ENCODE data around the gene FARS2. TPM values are rescaled to one million over a fixed set of nuclear protein-coding genes. Genes with fewer than 3 reads are reported as not detected.

FARS2 gene
- total and polyA plus RNA-seq, 4 experiments from 2014 or later = 15.6 to 48.4 (median 24.3) TPM

GRCh38 chr6:5331845-5332442, 70.6 kb downstream of the FARS2 start:
- Mint-ChIP-seq H3K27ac (no peak overlapping the region), H3K36me3 (peaks cover 7 to 12% of the 10 kb centered on the region in 2 donors), H3K9me3 (no peaks in the 10 kb centered on the region), H3K4me3 (no peak overlapping the region), H3K27me3 (no peaks in the 10 kb centered on the region), H3K4me1 (peaks cover 12 to 25% (median 18%) of the 10 kb centered on the region in 4 donors)
- H3K4me3 ChIP-seq (ENCODE audit: low read length in 2 of 2) = no peak overlapping the region
- H3K27me3 ChIP-seq (ENCODE audit: insufficient read depth, low read length) = no peaks in the 10 kb centered on the region
- H3K4me1 ChIP-seq (ENCODE audit: insufficient read depth, low read length) = peaks cover 3% of the 10 kb centered on the region
- H3K27ac ChIP-seq (ENCODE audit: low read depth, low read length) = no peak overlapping the region
- ChIA-PET CTCF (ENCODE audit: partially characterized antibody) (no interaction called here), POLR2A (ENCODE audit: partially characterized antibody) (no interaction called here)
- no peaks in the 10 kb centered on the region for H3K36me3 ChIP-seq (ENCODE audit: insufficient read depth, low read length)
- no peaks in the 10 kb centered on the region for H3K9me3 ChIP-seq (ENCODE audit: control insufficient read depth in 1 of 2, low read length in 2 of 2)
- intact Hi-C loops (cut with micrococcal nuclease) = no loop called here
- DNase-seq = no peak

DNA sequence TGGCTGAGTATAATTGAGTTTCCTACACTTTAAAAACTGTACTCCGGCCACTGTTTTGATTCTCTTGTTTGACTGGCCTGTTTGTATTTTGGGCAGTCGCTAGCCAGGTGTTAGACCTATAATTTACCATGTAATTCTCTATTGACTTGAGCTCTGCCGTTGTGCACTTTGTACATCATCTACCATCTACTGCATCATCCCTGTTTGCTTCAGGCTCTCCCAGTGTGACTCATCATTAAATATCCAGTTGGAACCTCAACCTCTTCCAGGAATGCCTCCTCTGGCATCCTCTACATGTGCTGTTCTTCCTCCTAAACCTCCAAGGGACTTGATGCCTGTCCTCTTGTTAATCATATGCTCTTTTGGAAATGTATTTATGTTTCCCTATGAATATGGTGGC, 72.3 kb downstream of the FARS2 start:
- Mint-ChIP-seq H3K27me3 (no peaks in the 10 kb centered on the region), H3K4me3 (no peak overlapping the region), H3K27ac (no peak overlapping the region), H3K9me3 (no peaks in the 10 kb centered on the region), H3K36me3 (peaks cover 0 to 4% of the 10 kb centered on the region in 2 donors), H3K4me1 (peaks cover 22 to 35% (median 30%) of the 10 kb centered on the region in 4 donors)
- no peaks in the 10 kb centered on the region for H3K36me3 ChIP-seq (ENCODE audit: insufficient read depth, low read length)
- H3K4me3 ChIP-seq (ENCODE audit: low read length in 2 of 2) = no peak overlapping the region
- H3K27me3 ChIP-seq (ENCODE audit: insufficient read depth, low read length) = no peaks in the 10 kb centered on the region
- POLR2A ChIA-PET (ENCODE audit: partially characterized antibody) = no interaction called here
- CTCF ChIA-PET (ENCODE audit: partially characterized antibody) = no interaction called here
- intact Hi-C loops (cut with micrococcal nuclease) = no loop called here
- no peak overlapping the region for H3K27ac ChIP-seq (ENCODE audit: low read depth, low read length)
- no peaks in the 10 kb centered on the region for H3K9me3 ChIP-seq (ENCODE audit: control insufficient read depth in 1 of 2, low read length in 2 of 2)
- peaks cover 10% of the 10 kb centered on the region for H3K4me1 ChIP-seq (ENCODE audit: insufficient read depth, low read length)
- no peak for DNase-seq

- no peak for DNase-seq
- Mint-ChIP-seq H3K36me3 (peaks cover 0 to 4% of the 10 kb centered on the region in 2 donors), H3K4me1 (peaks cover 23 to 36% (median 32%) of the 10 kb centered on the region in 4 donors), H3K4me3 (no peak overlapping the region), H3K9me3 (no peaks in the 10 kb centered on the region), H3K27ac (peak overlapping the region in 1 of 7 donors; percentile 48), H3K27me3 (no peaks in the 10 kb centered on the region)
- Histone ChIP-seq H3K27me3 (ENCODE audit: insufficient read depth, low read length) (no peaks in the 10 kb centered on the region), H3K4me3 (ENCODE audit: low read length in 2 of 2) (no peak overlapping the region), H3K36me3 (ENCODE audit: insufficient read depth, low read length) (no peaks in the 10 kb centered on the region), H3K27ac (ENCODE audit: low read depth, low read length) (no peak overlapping the region), H3K4me1 (ENCODE audit: insufficient read depth, low read length) (peaks cover 10% of the 10 kb centered on the region), H3K9me3 (ENCODE audit: control insufficient read depth in 1 of 2, low read length in 2 of 2) (no peaks in the 10 kb centered on the region)
- ChIA-PET POLR2A (ENCODE audit: partially characterized antibody) (interaction anchor here (0.7 kb wide), 1 partner anchor 21 kb away, joined by 3 read pairs; no protein-coding TSS in a partner anchor), CTCF (ENCODE audit: partially characterized antibody) (no interaction called here)
- intact Hi-C loops (cut with micrococcal nuclease) = no loop called here
Measured at GRCh38 chr6:5334341-5334740, 73.0 kb downstream of the FARS2 start.

- CTCF ChIA-PET (ENCODE audit: partially characterized antibody) = no interaction called here
- H3K4me3 Mint-ChIP-seq = no peak overlapping the region
- Histone ChIP-seq H3K4me1 (ENCODE audit: insufficient read depth, low read length) (peaks cover 10% of the 10 kb centered on the region), H3K27ac (ENCODE audit: low read depth, low read length) (no peak overlapping the region), H3K4me3 (ENCODE audit: low read length in 2 of 2) (no peak overlapping the region), H3K9me3 (ENCODE audit: control insufficient read depth in 1 of 2, low read length in 2 of 2) (no peaks in the 10 kb centered on the region), H3K27me3 (ENCODE audit: insufficient read depth, low read length) (no peaks in the 10 kb centered on the region), H3K36me3 (ENCODE audit: insufficient read depth, low read length) (no peaks in the 10 kb centered on the region)
- H3K4me1 Mint-ChIP-seq = peaks cover 23 to 39% (median 36%) of the 10 kb centered on the region in 4 donors
- no peak for DNase-seq
- POLR2A ChIA-PET (ENCODE audit: partially characterized antibody) = interaction anchor here (0.7 kb wide), 1 partner anchor 22 kb away, joined by 3 read pairs; no protein-coding TSS in a partner anchor
- intact Hi-C loops (cut with micrococcal nuclease) = no loop called here
- no peaks in the 10 kb centered on the region for H3K9me3 Mint-ChIP-seq
- no peak overlapping the region for H3K27ac Mint-ChIP-seq
- no peaks in the 10 kb centered on the region for H3K27me3 Mint-ChIP-seq
- H3K36me3 Mint-ChIP-seq = peaks cover 0 to 4% of the 10 kb centered on the region in 2 donors
Measured at GRCh38 chr6:5335020-5335419, 73.7 kb downstream of the FARS2 start.

- no peaks in the 10 kb centered on the region for H3K27me3 Mint-ChIP-seq
- no peak overlapping the region for H3K4me3 Mint-ChIP-seq
- H3K9me3 Mint-ChIP-seq = no peaks in the 10 kb centered on the region
- peaks cover 0 to 3% of the 10 kb centered on the region in 2 donors for H3K36me3 Mint-ChIP-seq
- H3K4me1 Mint-ChIP-seq = peaks cover 23 to 47% (median 35%) of the 10 kb centered on the region in 4 donors
- no peaks in the 10 kb centered on the region for H3K36me3 ChIP-seq (ENCODE audit: insufficient read depth, low read length)
- CTCF ChIA-PET (ENCODE audit: partially characterized antibody) = no interaction called here
- intact Hi-C loops (cut with micrococcal nuclease) = no loop called here
- no peaks in the 10 kb centered on the region for H3K9me3 ChIP-seq (ENCODE audit: control insufficient read depth in 1 of 2, low read length in 2 of 2)
- H3K27ac Mint-ChIP-seq = no peak overlapping the region
- no peak for DNase-seq
- H3K27ac ChIP-seq (ENCODE audit: low read depth, low read length) = no peak overlapping the region
- no peaks in the 10 kb centered on the region for H3K27me3 ChIP-seq (ENCODE audit: insufficient read depth, low read length)
- peaks cover 10% of the 10 kb centered on the region for H3K4me1 ChIP-seq (ENCODE audit: insufficient read depth, low read length)
- no peak overlapping the region for H3K4me3 ChIP-seq (ENCODE audit: low read length in 2 of 2)
- POLR2A ChIA-PET (ENCODE audit: partially characterized antibody) = no interaction called here
Measured at GRCh38 chr6:5337573-5337972, 76.3 kb downstream of the FARS2 start.

DNA sequence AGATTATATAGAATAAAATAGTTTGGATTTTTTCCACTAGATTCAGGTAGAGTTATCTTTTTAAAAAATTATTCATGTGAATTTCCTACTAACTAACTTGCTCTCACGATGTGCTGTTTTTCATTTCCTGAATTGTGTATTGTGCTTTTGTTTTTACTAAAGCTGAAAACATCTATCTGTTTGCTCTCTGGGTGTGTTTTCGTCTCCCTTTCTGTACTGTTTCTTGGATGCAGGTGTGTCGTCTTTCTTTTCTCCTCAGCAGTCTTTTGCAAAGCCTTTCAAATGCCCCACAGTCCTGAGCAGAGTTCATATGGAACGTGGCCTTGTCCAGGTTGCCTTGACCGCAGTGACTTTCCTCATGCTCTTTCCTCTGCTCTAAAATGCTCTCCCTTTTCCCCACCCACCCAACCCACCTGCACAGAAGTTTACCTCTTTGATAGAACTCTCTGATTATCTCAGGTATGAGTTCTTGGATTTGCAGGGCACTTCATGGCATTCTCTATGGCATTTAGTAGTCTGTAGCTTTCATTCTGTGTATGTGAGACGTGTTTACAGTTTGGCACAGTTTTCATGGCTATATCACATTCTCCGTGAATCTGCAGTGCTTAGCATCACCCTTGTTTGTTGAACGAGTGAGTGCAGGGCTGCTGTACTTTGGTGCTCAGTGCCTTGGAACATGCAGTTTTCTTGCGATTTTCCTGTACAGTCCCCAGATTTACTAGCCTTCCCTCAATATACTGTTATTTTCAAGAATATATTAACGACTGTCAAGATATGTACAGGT, 77.1 kb downstream of the FARS2 start:
- Mint-ChIP-seq H3K36me3 (peaks cover 0 to 3% of the 10 kb centered on the region in 2 donors), H3K27ac (peak overlapping the region in 5 of 7 donors; percentile 29 to 86 (median 64)), H3K9me3 (no peaks in the 10 kb centered on the region), H3K27me3 (no peaks in the 10 kb centered on the region), H3K4me1 (peaks cover 24 to 47% (median 36%) of the 10 kb centered on the region in 4 donors), H3K4me3 (peak overlapping the region in 7 of 8 donors; percentile 12 to 71 (median 54))
- Histone ChIP-seq H3K9me3 (ENCODE audit: control insufficient read depth in 1 of 2, low read length in 2 of 2) (no peaks in the 10 kb centered on the region), H3K27me3 (ENCODE audit: insufficient read depth, low read length) (no peaks in the 10 kb centered on the region), H3K4me3 (ENCODE audit: low read length in 2 of 2) (no peak overlapping the region), H3K27ac (ENCODE audit: low read depth, low read length) (no peak overlapping the region), H3K36me3 (ENCODE audit: insufficient read depth, low read length) (no peaks in the 10 kb centered on the region), H3K4me1 (ENCODE audit: insufficient read depth, low read length) (peaks cover 10% of the 10 kb centered on the region)
- ChIA-PET CTCF (ENCODE audit: partially characterized antibody) (no interaction called here), POLR2A (ENCODE audit: partially characterized antibody) (no interaction called here)
- DNase-seq = no peak
- intact Hi-C loops (cut with micrococcal nuclease) = no loop called here

DNA sequence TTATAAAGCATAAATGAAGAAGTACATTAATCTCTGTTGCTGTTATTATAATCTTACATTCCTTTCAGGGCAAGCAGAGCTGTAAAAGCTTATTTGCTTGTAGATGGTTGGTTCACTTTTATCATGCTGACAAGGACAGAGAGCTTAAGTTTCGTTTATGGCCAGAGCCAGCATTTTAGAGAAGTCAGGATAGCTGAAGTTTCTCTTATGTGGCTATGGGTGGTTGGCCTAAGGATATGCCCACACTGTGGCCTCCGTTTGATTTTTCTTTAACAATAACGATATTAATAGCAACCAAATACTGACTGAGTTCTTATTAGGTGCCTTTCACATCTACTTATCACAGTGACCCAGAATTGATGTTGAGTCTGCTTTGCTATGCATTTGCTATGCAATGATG, 78.5 kb downstream of the FARS2 start:
- no peaks in the 10 kb centered on the region for H3K9me3 Mint-ChIP-seq
- Histone ChIP-seq H3K9me3 (ENCODE audit: control insufficient read depth in 1 of 2, low read length in 2 of 2) (no peaks in the 10 kb centered on the region), H3K4me3 (ENCODE audit: low read length in 2 of 2) (no peak overlapping the region), H3K36me3 (ENCODE audit: insufficient read depth, low read length) (no peaks in the 10 kb centered on the region), H3K27ac (ENCODE audit: low read depth, low read length) (no peak overlapping the region), H3K27me3 (ENCODE audit: insufficient read depth, low read length) (no peaks in the 10 kb centered on the region), H3K4me1 (ENCODE audit: insufficient read depth, low read length) (peaks cover 10% of the 10 kb centered on the region)
- H3K4me3 Mint-ChIP-seq = no peak overlapping the region
- H3K27me3 Mint-ChIP-seq = no peaks in the 10 kb centered on the region
- no peak for DNase-seq
- H3K27ac Mint-ChIP-seq = no peak overlapping the region
- intact Hi-C loops (cut with micrococcal nuclease) = no loop called here
- H3K36me3 Mint-ChIP-seq = peaks cover 3% of the 10 kb centered on the region in 2 donors
- CTCF ChIA-PET (ENCODE audit: partially characterized antibody) = interaction anchor here (1.1 kb wide), 1 partner anchor 11 kb away, joined by 3 read pairs; no protein-coding TSS in a partner anchor
- peaks cover 18 to 47% (median 35%) of the 10 kb centered on the region in 4 donors for H3K4me1 Mint-ChIP-seq
- POLR2A ChIA-PET (ENCODE audit: partially characterized antibody) = no interaction called here
